ENCODE results near the gene ICA1. TPM values are rescaled to one million over a fixed set of nuclear protein-coding genes. Genes with fewer than 3 reads are reported as not detected.

Gene ICA1
- total and polyA plus RNA-seq, 4 experiments from 2014 or later, result 1.2 to 7.4 (median 2.4) TPM

GRCh38 chr7:8283968-8284367 is 22.0 kb upstream of the ICA1 start:
- H3K4me3 ChIP-seq (ENCODE audit: low read length in 2 of 2), result no peak overlapping the region
- H3K4me1 Mint-ChIP-seq, result no peaks in the 10 kb centered on the region
- ChIA-PET POLR2A (ENCODE audit: partially characterized antibody) (no interaction called here), CTCF (ENCODE audit: partially characterized antibody) (interaction anchor here (2.3 kb wide), 1 partner anchor 12 kb away, joined by 9 read pairs; no protein-coding TSS in a partner anchor)
- DNase-seq, result no peak
- intact Hi-C loops (cut with micrococcal nuclease), result no loop called here
- no peaks in the 10 kb centered on the region for H3K4me1 ChIP-seq (ENCODE audit: insufficient read depth, low read length)
- H3K36me3 Mint-ChIP-seq, result no peaks in the 10 kb centered on the region
- no peak overlapping the region for H3K4me3 Mint-ChIP-seq
- no peak overlapping the region for H3K27ac ChIP-seq (ENCODE audit: low read depth, low read length)
- no peaks in the 10 kb centered on the region for H3K27me3 ChIP-seq (ENCODE audit: insufficient read depth, low read length)
- no peaks in the 10 kb centered on the region for H3K36me3 ChIP-seq (ENCODE audit: insufficient read depth, low read length)
- H3K9me3 ChIP-seq (ENCODE audit: control insufficient read depth in 1 of 2, low read length in 2 of 2), result no peaks in the 10 kb centered on the region
- H3K27ac Mint-ChIP-seq, result no peak overlapping the region
- H3K9me3 Mint-ChIP-seq, result peaks cover 0 to 3% (median 0%) of the 10 kb centered on the region in 8 donors
- H3K27me3 Mint-ChIP-seq, result peaks cover 0 to 1% of the 10 kb centered on the region in 2 donors

DNA sequence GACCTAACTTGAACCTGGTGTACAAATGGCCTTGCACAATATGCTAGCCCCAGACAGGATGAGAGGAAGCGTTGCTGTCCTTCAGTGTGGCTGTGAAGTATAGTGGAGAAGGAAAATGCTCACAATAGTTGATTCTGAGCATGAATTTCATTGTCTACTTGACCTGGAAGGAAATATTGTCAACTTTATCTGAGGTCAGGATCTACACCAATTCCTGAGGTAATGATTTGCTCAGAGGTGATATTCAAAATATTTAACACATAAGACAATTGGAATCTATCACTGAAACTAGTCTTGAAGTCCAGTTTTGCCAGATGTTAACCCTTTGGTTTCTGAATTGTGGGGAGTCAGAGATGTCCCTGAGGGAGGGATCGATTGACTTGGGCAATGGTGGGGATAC is 20.9 kb upstream of the ICA1 start:
- H3K4me3 ChIP-seq (ENCODE audit: low read length in 2 of 2), result no peak overlapping the region
- Mint-ChIP-seq H3K27ac (no peak overlapping the region), H3K4me3 (no peak overlapping the region), H3K36me3 (no peaks in the 10 kb centered on the region), H3K9me3 (peaks cover 0 to 3% (median 0%) of the 10 kb centered on the region in 8 donors), H3K27me3 (peaks cover 0 to 1% of the 10 kb centered on the region in 2 donors), H3K4me1 (no peaks in the 10 kb centered on the region)
- no peaks in the 10 kb centered on the region for H3K36me3 ChIP-seq (ENCODE audit: insufficient read depth, low read length)
- CTCF ChIA-PET (ENCODE audit: partially characterized antibody), result no interaction called here
- no peak for DNase-seq
- intact Hi-C loops (cut with micrococcal nuclease), result no loop called here
- H3K27me3 ChIP-seq (ENCODE audit: insufficient read depth, low read length), result no peaks in the 10 kb centered on the region
- H3K9me3 ChIP-seq (ENCODE audit: control insufficient read depth in 1 of 2, low read length in 2 of 2), result no peaks in the 10 kb centered on the region
- POLR2A ChIA-PET (ENCODE audit: partially characterized antibody), result no interaction called here
- no peaks in the 10 kb centered on the region for H3K4me1 ChIP-seq (ENCODE audit: insufficient read depth, low read length)
- no peak overlapping the region for H3K27ac ChIP-seq (ENCODE audit: low read depth, low read length)

GRCh38 chr7:8282162-8282561 is 20.2 kb upstream of the ICA1 start:
- Mint-ChIP-seq H3K27ac (no peak overlapping the region), H3K4me3 (no peak overlapping the region), H3K9me3 (peaks cover 0 to 3% (median 0%) of the 10 kb centered on the region in 8 donors), H3K27me3 (no peaks in the 10 kb centered on the region), H3K4me1 (no peaks in the 10 kb centered on the region), H3K36me3 (no peaks in the 10 kb centered on the region)
- DNase-seq, result no peak
- Histone ChIP-seq H3K9me3 (ENCODE audit: control insufficient read depth in 1 of 2, low read length in 2 of 2) (no peaks in the 10 kb centered on the region), H3K4me3 (ENCODE audit: low read length in 2 of 2) (no peak overlapping the region), H3K36me3 (ENCODE audit: insufficient read depth, low read length) (no peaks in the 10 kb centered on the region), H3K27me3 (ENCODE audit: insufficient read depth, low read length) (no peaks in the 10 kb centered on the region), H3K4me1 (ENCODE audit: insufficient read depth, low read length) (no peaks in the 10 kb centered on the region), H3K27ac (ENCODE audit: low read depth, low read length) (no peak overlapping the region)
- intact Hi-C loops (cut with micrococcal nuclease), result no loop called here
- POLR2A ChIA-PET (ENCODE audit: partially characterized antibody), result no interaction called here
- CTCF ChIA-PET (ENCODE audit: partially characterized antibody), result no interaction called here

- H3K27me3 Mint-ChIP-seq, result peaks cover 0 to 4% of the 10 kb centered on the region in 2 donors
- intact Hi-C loops (cut with micrococcal nuclease), result no loop called here
- no peak overlapping the region for H3K27ac Mint-ChIP-seq
- no peaks in the 10 kb centered on the region for H3K36me3 Mint-ChIP-seq
- Histone ChIP-seq H3K9me3 (ENCODE audit: control insufficient read depth in 1 of 2, low read length in 2 of 2) (no peaks in the 10 kb centered on the region), H3K4me3 (ENCODE audit: low read length in 2 of 2) (no peak overlapping the region), H3K27ac (ENCODE audit: low read depth, low read length) (no peak overlapping the region), H3K4me1 (ENCODE audit: insufficient read depth, low read length) (no peaks in the 10 kb centered on the region), H3K27me3 (ENCODE audit: insufficient read depth, low read length) (no peaks in the 10 kb centered on the region), H3K36me3 (ENCODE audit: insufficient read depth, low read length) (no peaks in the 10 kb centered on the region)
- H3K4me1 Mint-ChIP-seq, result no peaks in the 10 kb centered on the region
- ChIA-PET CTCF (ENCODE audit: partially characterized antibody) (no interaction called here), POLR2A (ENCODE audit: partially characterized antibody) (no interaction called here)
- H3K9me3 Mint-ChIP-seq, result peaks cover 0 to 3% (median 0%) of the 10 kb centered on the region in 8 donors
- H3K4me3 Mint-ChIP-seq, result no peak overlapping the region
- DNase-seq, result no peak
Measured at GRCh38 chr7:8278183-8278582, 16.2 kb upstream of the ICA1 start.

GRCh38 chr7:8277394-8277982 is 15.5 kb upstream of the ICA1 start:
- Mint-ChIP-seq H3K36me3 (no peaks in the 10 kb centered on the region), H3K9me3 (peaks cover 0 to 3% (median 0%) of the 10 kb centered on the region in 8 donors), H3K27me3 (peaks cover 0 to 4% of the 10 kb centered on the region in 2 donors), H3K4me3 (no peak overlapping the region), H3K4me1 (no peaks in the 10 kb centered on the region), H3K27ac (no peak overlapping the region)
- DNase-seq, result no peak
- Histone ChIP-seq H3K4me1 (ENCODE audit: insufficient read depth, low read length) (no peaks in the 10 kb centered on the region), H3K27ac (ENCODE audit: low read depth, low read length) (no peak overlapping the region), H3K4me3 (ENCODE audit: low read length in 2 of 2) (no peak overlapping the region), H3K36me3 (ENCODE audit: insufficient read depth, low read length) (no peaks in the 10 kb centered on the region), H3K27me3 (ENCODE audit: insufficient read depth, low read length) (no peaks in the 10 kb centered on the region), H3K9me3 (ENCODE audit: control insufficient read depth in 1 of 2, low read length in 2 of 2) (no peaks in the 10 kb centered on the region)
- CTCF ChIA-PET (ENCODE audit: partially characterized antibody), result no interaction called here
- POLR2A ChIA-PET (ENCODE audit: partially characterized antibody), result no interaction called here
- intact Hi-C loops (cut with micrococcal nuclease), result no loop called here

DNA sequence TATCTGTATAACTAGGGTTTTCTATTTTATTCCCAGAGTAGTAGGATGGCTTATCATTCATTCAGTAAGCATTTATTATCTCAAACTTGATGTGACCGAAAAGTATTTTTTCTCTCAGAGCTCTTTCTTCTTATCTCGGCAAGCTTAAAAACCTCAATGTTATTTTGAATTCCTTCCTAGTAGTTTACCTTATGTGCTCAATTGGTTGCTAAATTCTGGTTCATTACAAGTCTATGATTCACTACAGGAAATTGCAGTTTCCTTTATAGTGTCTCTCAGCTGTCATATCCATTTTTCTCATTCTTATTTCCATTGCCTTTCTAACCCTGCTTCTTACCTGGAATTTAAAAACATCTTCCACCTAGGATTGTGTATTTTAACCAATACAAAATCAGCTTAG is 12.6 kb upstream of the ICA1 start:
- Histone ChIP-seq H3K27ac (ENCODE audit: low read depth, low read length) (no peak overlapping the region), H3K9me3 (ENCODE audit: control insufficient read depth in 1 of 2, low read length in 2 of 2) (no peaks in the 10 kb centered on the region), H3K4me3 (ENCODE audit: low read length in 2 of 2) (no peak overlapping the region), H3K4me1 (ENCODE audit: insufficient read depth, low read length) (no peaks in the 10 kb centered on the region), H3K36me3 (ENCODE audit: insufficient read depth, low read length) (no peaks in the 10 kb centered on the region), H3K27me3 (ENCODE audit: insufficient read depth, low read length) (no peaks in the 10 kb centered on the region)
- CTCF ChIA-PET (ENCODE audit: partially characterized antibody), result no interaction called here
- DNase-seq, result no peak
- peaks cover 8% of the 10 kb centered on the region in 2 donors for H3K27me3 Mint-ChIP-seq
- intact Hi-C loops (cut with micrococcal nuclease), result no loop called here
- H3K4me1 Mint-ChIP-seq, result no peaks in the 10 kb centered on the region
- H3K27ac Mint-ChIP-seq, result no peak overlapping the region
- no peaks in the 10 kb centered on the region for H3K36me3 Mint-ChIP-seq
- no peak overlapping the region for H3K4me3 Mint-ChIP-seq
- peaks cover 0 to 3% (median 0%) of the 10 kb centered on the region in 8 donors for H3K9me3 Mint-ChIP-seq
- POLR2A ChIA-PET (ENCODE audit: partially characterized antibody), result no interaction called here

DNA sequence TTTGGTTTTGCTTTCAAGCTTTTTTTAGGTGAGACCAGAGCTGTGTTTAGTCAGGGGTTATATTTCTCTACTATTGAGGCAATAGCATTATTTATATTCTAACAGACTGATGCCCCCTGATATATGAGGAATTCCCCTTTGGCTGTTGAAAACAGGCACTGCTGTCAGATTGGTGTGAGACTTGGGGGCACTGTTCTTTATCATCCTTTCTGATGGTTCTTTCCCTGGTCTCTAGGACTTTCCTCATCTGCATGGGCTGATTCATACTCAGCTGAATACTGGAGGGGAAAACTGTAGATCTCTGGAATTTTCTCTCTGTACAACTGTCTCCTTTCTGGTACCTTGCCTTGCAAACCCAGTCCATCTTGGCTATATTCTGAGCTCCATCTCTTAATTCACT is 10.0 kb upstream of the ICA1 start:
- H3K4me3 Mint-ChIP-seq, result no peak overlapping the region
- Histone ChIP-seq H3K4me1 (ENCODE audit: insufficient read depth, low read length) (no peaks in the 10 kb centered on the region), H3K27ac (ENCODE audit: low read depth, low read length) (no peak overlapping the region), H3K27me3 (ENCODE audit: insufficient read depth, low read length) (no peaks in the 10 kb centered on the region), H3K4me3 (ENCODE audit: low read length in 2 of 2) (no peak overlapping the region), H3K36me3 (ENCODE audit: insufficient read depth, low read length) (no peaks in the 10 kb centered on the region), H3K9me3 (ENCODE audit: control insufficient read depth in 1 of 2, low read length in 2 of 2) (no peaks in the 10 kb centered on the region)
- H3K27ac Mint-ChIP-seq, result no peak overlapping the region
- CTCF ChIA-PET (ENCODE audit: partially characterized antibody), result interaction anchor here (1.9 kb wide), 1 partner anchor 24 kb away, joined by 4 read pairs; no protein-coding TSS in a partner anchor
- POLR2A ChIA-PET (ENCODE audit: partially characterized antibody), result no interaction called here
- H3K27me3 Mint-ChIP-seq, result peaks cover 10 to 11% of the 10 kb centered on the region in 2 donors
- H3K4me1 Mint-ChIP-seq, result no peaks in the 10 kb centered on the region
- intact Hi-C loops (cut with micrococcal nuclease), result no loop called here
- DNase-seq, result no peak
- no peaks in the 10 kb centered on the region for H3K9me3 Mint-ChIP-seq
- H3K36me3 Mint-ChIP-seq, result no peaks in the 10 kb centered on the region

Measured in CD4-positive, alpha-beta memory T cell (primary cell).